K562 (cell line): Measurements from ENCODE around the gene STUB1. TPM values are rescaled to one million over a fixed set of nuclear protein-coding genes. Genes with fewer than 3 reads are reported as not detected.

Source experiments
- CBX5 ChIP-seq: IDR thresholded peaks from 2 replicates; pipeline ENCODE4 v1.6.1; 2014; ENCODE audit warnings: low read depth, borderline replicate concordance
- DDX20 ChIP-seq: fragments of 450-650 bp; IDR thresholded peaks from 2 replicates; pipeline ENCODE4 v1.6.1; 2016; ENCODE audit warnings: missing genetic modification characterization, low read depth, mild to moderate bottlenecking, missing compliant biosample characterization, moderate library complexity
- HIVEP1 ChIP-seq: fragments of 250-450 bp; sonication (Bioruptor Pico); IDR thresholded peaks from 2 replicates; pipeline ENCODE4 v1.4.0; 2020; ENCODE audit warnings: mild to moderate bottlenecking
- KAT8 ChIP-seq: fragments of 450-650 bp; IDR thresholded peaks from 2 replicates; pipeline ENCODE4 v1.6.1; 2016; ENCODE audit warnings: low read depth, mild to moderate bottlenecking
- KLF1 ChIP-seq: fragments of 450-650 bp; IDR thresholded peaks from 2 replicates; pipeline ENCODE4 v1.6.1; 2016; ENCODE audit warnings: missing genetic modification characterization, missing compliant biosample characterization
- MED1 ChIP-seq: sonication (generic); formaldehyde crosslinking; IDR thresholded peaks from 2 replicates; pipeline ENCODE4 v1.8.1; 2023; ENCODE audit warnings: missing genetic modification reagents, borderline replicate concordance
- NR4A1 ChIP-seq, 2 experiments: fragments of 250-450 bp in 1 of 2; fragments of 450-650 bp in 1 of 2; sonication (Bioruptor Pico) in 1 of 2; IDR thresholded peaks; 2 replicates each; pipeline versions ENCODE4 v1.4.0 to v1.6.1; 2016 to 2020; ENCODE audit warnings: mild to moderate bottlenecking in 2 of 2, missing compliant biosample characterization in 1 of 2, missing genetic modification characterization in 1 of 2, moderate library complexity in 1 of 2
- POLR2G ChIP-seq: fragments of 200-400 bp; formaldehyde crosslinking; IDR thresholded peaks from 2 replicates; pipeline ENCODE4 v1.6.1; 2017; ENCODE audit warnings: low read depth, mild to moderate bottlenecking, antibody characterized with exemption, low read length, moderate library complexity
- PTBP1 ChIP-seq: fragments of 200-400 bp; formaldehyde crosslinking; IDR thresholded peaks from 2 replicates; pipeline ENCODE4 v1.6.1; 2017; ENCODE audit warnings: low read depth, low read length
- SMARCC2 ChIP-seq: fragments of 450-650 bp; IDR thresholded peaks from 2 replicates; pipeline ENCODE4 v1.6.1; 2017; ENCODE audit warnings: antibody characterized with exemption, moderate library complexity, mild to moderate bottlenecking, low read depth
- TEAD2 ChIP-seq: fragments of 450-650 bp; IDR thresholded peaks from 2 replicates; pipeline ENCODE4 v1.6.1; 2016; ENCODE audit warnings: missing genetic modification characterization, control low read depth, missing compliant biosample characterization
- ZNF3 ChIP-seq: fragments of 250-450 bp; sonication (Bioruptor Pico); IDR thresholded peaks from 2 replicates; pipeline ENCODE4 v1.5.0; 2021; ENCODE audit warnings: mild to moderate bottlenecking, moderate library complexity
- ZNF347 ChIP-seq: fragments of 450-650 bp; formaldehyde crosslinking; IDR thresholded peaks from 2 replicates; pipeline ENCODE4 v1.4.0; 2020; ENCODE audit warnings: low read depth, mild to moderate bottlenecking, moderate library complexity
- polyA plus RNA-seq, 8 experiments: library from polyadenylated mRNA; depleted of rRNA in 4 of 8; stranded (reverse) in 5 of 8; unstranded in 3 of 8; fragments of >200 nt; fragmentation: Nextera tagmentation in 2 of 8; fragmentation: Illumina TruSeq in 1 of 8; extraction: Ambion mirVana in 2 of 8; extraction: Trizol in 1 of 8; gene quantifications; 2 replicates each; pipeline versions ENCODE4 v1.2.1 to v1.2.3, GENCODE V29; 2011 to 2014; ENCODE audit warnings: inconsistent platforms in 1 of 8, missing spikeins in 1 of 8
- total RNA-seq, 7 experiments: library from RNA; depleted of rRNA in 6 of 7; stranded (reverse); fragments of >200 nt in 6 of 7; fragmentation: Illumina TruSeq in 2 of 7; extraction: Trizol in 2 of 7; gene quantifications; 2 replicates each; pipeline versions ENCODE4 v1.2.1 to v1.2.3, GENCODE V29; 2011 to 2021; ENCODE audit warnings: low replicate concordance in 1 of 7
- TF ChIP-seq, protein P1 (sequence below), 2 experiments: fragments of 450-650 bp; conservative IDR thresholded peaks; 2 replicates each; pipeline ENCODE4 v1.6.1; 2017; ENCODE audit warnings: mild to moderate bottlenecking in 2 of 2, moderate library complexity in 2 of 2
- TF ChIP-seq, protein P2 (sequence below): fragments of 200-800 bp; sonication (Bioruptor generic); IDR thresholded peaks from 2 replicates; pipeline ENCODE4 v1.6.1; 2016; ENCODE audit warnings: missing genetic modification characterization, missing compliant biosample characterization
- TF ChIP-seq, protein P3 (sequence below): sonication (generic); formaldehyde crosslinking; IDR thresholded peaks from 2 replicates; pipeline ENCODE4 v1.8.0; 2022; ENCODE audit warnings: mild to moderate bottlenecking, missing genetic modification reagents

STUB1 gene
- total and polyA plus RNA-seq, 9 of the 15 experiments (the other 6 are each of a cell fraction or from before 2014, with no cell fraction given), result 10.6 to 251 (median 152) TPM

DNA sequence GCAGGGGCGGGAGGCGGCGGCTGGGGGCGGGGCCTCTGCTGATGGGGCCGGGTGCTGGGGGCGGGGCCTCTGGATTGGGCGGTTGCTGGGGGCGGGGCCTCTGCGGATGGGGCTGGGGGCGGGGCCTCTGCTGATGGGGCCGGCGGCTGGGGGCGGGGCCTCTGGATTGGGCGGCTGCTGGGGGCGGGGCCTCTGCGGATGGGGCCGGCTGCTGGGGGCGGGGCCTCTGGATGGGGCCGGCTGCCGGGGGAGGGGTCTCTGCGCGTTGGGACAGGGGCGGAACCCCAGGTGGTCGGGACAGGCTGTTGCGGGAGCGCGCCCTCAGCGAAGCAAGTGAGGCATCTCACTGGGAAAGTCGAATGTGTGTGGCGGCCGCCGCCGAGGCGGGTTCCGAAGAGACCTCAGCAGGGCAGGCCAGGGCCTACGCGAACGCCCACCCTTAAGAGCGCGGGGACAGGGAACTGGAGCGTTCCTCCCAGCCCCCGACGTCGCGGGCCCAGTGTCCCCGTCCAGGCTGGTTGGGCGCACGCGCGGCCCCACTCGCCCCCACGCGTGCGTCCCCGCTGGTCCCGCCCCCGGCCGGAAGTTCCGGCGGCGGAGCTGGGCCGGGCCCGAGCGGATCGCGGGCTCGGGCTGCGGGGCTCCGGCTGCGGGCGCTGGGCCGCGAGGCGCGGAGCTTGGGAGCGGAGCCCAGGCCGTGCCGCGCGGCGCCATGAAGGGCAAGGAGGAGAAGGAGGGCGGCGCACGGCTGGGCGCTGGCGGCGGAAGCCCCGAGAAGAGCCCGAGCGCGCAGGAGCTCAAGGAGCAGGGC, at the start of gene STUB1 (continued):
- TF ChIP-seq, protein P1, sequence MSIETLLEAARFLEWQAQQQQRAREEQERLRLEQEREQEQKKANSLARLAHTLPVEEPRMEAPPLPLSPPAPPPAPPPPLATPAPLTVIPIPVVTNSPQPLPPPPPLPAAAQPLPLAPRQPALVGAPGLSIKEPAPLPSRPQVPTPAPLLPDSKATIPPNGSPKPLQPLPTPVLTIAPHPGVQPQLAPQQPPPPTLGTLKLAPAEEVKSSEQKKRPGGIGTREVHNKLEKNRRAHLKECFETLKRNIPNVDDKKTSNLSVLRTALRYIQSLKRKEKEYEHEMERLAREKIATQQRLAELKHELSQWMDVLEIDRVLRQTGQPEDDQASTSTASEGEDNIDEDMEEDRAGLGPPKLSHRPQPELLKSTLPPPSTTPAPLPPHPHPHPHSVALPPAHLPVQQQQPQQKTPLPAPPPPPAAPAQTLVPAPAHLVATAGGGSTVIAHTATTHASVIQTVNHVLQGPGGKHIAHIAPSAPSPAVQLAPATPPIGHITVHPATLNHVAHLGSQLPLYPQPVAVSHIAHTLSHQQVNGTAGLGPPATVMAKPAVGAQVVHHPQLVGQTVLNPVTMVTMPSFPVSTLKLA (conservative IDR thresholded peaks at IDR 0.05), result peak; percentile 56 to 89
- TF ChIP-seq SMARCC2 (no peak), KAT8 (no peak), MED1 (no peak), DDX20 (tag) (no peak), TEAD2 (tag) (no peak), ZNF347 (no peak), CBX5 (no peak), PTBP1 (no peak), POLR2G (peak; percentile 83), ZNF3 (CRISPR knock-in tag) (no peak), HIVEP1 (CRISPR knock-in tag) (no peak), NR4A1 (CRISPR knock-in tag; IDR thresholded peaks at IDR 0.05) (no peak), NR4A1 (tag; IDR thresholded peaks at IDR 0.05) (no peak), KLF1 (tag) (0 out of 2 replicates have a peak, but pooled peaks have one; percentile 23)
- TF ChIP-seq, protein P2, sequence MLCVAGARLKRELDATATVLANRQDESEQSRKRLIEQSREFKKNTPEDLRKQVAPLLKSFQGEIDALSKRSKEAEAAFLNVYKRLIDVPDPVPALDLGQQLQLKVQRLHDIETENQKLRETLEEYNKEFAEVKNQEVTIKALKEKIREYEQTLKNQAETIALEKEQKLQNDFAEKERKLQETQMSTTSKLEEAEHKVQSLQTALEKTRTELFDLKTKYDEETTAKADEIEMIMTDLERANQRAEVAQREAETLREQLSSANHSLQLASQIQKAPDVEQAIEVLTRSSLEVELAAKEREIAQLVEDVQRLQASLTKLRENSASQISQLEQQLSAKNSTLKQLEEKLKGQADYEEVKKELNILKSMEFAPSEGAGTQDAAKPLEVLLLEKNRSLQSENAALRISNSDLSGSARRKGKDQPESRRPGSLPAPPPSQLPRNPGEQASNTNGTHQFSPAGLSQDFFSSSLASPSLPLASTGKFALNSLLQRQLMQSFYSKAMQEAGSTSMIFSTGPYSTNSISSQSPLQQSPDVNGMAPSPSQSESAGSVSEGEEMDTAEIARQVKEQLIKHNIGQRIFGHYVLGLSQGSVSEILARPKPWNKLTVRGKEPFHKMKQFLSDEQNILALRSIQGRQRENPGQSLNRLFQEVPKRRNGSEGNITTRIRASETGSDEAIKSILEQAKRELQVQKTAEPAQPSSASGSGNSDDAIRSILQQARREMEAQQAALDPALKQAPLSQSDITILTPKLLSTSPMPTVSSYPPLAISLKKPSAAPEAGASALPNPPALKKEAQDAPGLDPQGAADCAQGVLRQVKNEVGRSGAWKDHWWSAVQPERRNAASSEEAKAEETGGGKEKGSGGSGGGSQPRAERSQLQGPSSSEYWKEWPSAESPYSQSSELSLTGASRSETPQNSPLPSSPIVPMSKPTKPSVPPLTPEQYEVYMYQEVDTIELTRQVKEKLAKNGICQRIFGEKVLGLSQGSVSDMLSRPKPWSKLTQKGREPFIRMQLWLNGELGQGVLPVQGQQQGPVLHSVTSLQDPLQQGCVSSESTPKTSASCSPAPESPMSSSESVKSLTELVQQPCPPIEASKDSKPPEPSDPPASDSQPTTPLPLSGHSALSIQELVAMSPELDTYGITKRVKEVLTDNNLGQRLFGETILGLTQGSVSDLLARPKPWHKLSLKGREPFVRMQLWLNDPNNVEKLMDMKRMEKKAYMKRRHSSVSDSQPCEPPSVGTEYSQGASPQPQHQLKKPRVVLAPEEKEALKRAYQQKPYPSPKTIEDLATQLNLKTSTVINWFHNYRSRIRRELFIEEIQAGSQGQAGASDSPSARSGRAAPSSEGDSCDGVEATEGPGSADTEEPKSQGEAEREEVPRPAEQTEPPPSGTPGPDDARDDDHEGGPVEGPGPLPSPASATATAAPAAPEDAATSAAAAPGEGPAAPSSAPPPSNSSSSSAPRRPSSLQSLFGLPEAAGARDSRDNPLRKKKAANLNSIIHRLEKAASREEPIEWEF (CRISPR knock-in tag), result no peak
- TF ChIP-seq, protein P3, sequence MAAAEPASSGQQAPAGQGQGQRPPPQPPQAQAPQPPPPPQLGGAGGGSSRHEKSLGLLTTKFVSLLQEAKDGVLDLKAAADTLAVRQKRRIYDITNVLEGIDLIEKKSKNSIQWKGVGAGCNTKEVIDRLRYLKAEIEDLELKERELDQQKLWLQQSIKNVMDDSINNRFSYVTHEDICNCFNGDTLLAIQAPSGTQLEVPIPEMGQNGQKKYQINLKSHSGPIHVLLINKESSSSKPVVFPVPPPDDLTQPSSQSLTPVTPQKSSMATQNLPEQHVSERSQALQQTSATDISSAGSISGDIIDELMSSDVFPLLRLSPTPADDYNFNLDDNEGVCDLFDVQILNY (CRISPR knock-in tag), result no peak
